Keratinocyte (primary cell): ENCODE measurements around the gene TDRD10. TPM values are rescaled to one million over a fixed set of nuclear protein-coding genes. Genes with fewer than 3 reads are reported as not detected.

Experiments used
- DNase-seq: peaks from one replicate; pipeline ENCODE4 v3.0.0-alpha.2; 2011; ENCODE audit warnings: low read depth, missing footprints, low spot score
- FAIRE-seq: peaks from 2 replicates; lab custom pipeline; 2011; peaks lifted over from hg19 to GRCh38; lab: Jason Lieb, UNC
- H2AFZ ChIP-seq: 2 replicates; pipeline ENCODE4 v1.6.0; 2012; ENCODE audit warnings: low read length, control low read depth, inconsistent platforms; ENCODE audit not compliant: control insufficient read depth
- H3K27ac ChIP-seq: 2 replicates; pipeline ENCODE4 v1.5.1; 2011; ENCODE audit warnings: low read length; ENCODE audit not compliant: control insufficient read depth, insufficient read depth
- H3K27me3 ChIP-seq: 3 replicates; pipeline ENCODE4 v1.6.0; 2011; ENCODE audit warnings: low read length; ENCODE audit not compliant: control insufficient read depth, insufficient read depth; ENCODE audit errors: extremely low read depth
- H3K36me3 ChIP-seq, 2 experiments: 2 replicates in 1 of 2; 3 replicates in 1 of 2; pipeline ENCODE4 v1.5.1; 2011; ENCODE audit warnings: low read length in 2 of 2, mild to moderate bottlenecking in 1 of 2; ENCODE audit not compliant: control insufficient read depth in 2 of 2, insufficient read depth in 2 of 2; ENCODE audit errors: extremely low read depth in 1 of 2
- H3K4me1 ChIP-seq: 3 replicates; pipeline ENCODE4 v1.5.1; 2011; ENCODE audit warnings: low read length; ENCODE audit not compliant: control insufficient read depth, insufficient read depth; ENCODE audit errors: extremely low read depth
- H3K4me2 ChIP-seq: 3 replicates; pipeline ENCODE4 v1.6.0; 2011; ENCODE audit warnings: low read depth, low read length; ENCODE audit not compliant: control insufficient read depth, insufficient read depth; ENCODE audit errors: extremely low read depth
- H3K4me3 ChIP-seq, 3 experiments: fragments of 200-600 bp in 1 of 3; sonication (generic) in 1 of 3; 2 replicates in 2 of 3; 3 replicates in 1 of 3; pipeline ENCODE4 v1.5.1; 2011 to 2016; ENCODE audit warnings: low read length in 3 of 3, mild to moderate bottlenecking in 3 of 3, control low read depth in 2 of 3, inconsistent platforms in 1 of 3, low read depth in 1 of 3, mixed read lengths in 1 of 3, mixed run types in 1 of 3, moderate library complexity in 1 of 3; ENCODE audit not compliant: control insufficient read depth in 2 of 3, insufficient read depth in 2 of 3; ENCODE audit errors: extremely low read depth in 1 of 3
- H3K79me2 ChIP-seq: 2 replicates; pipeline ENCODE4 v1.6.0; 2012; ENCODE audit warnings: low read length; ENCODE audit not compliant: control insufficient read depth, insufficient read depth
- H3K9ac ChIP-seq: 3 replicates; pipeline ENCODE4 v1.6.0; 2011; ENCODE audit warnings: low read length; ENCODE audit not compliant: control insufficient read depth, insufficient read depth; ENCODE audit errors: extremely low read depth
- H3K9me1 ChIP-seq: 3 replicates; pipeline ENCODE4 v1.6.0; 2011; ENCODE audit warnings: low read length; ENCODE audit not compliant: control insufficient read depth, insufficient read depth; ENCODE audit errors: extremely low read depth
- H3K9me3 ChIP-seq: 2 replicates; pipeline ENCODE4 v1.5.1; 2012; ENCODE audit warnings: low read depth, low read length; ENCODE audit not compliant: control insufficient read depth
- H4K20me1 ChIP-seq: 3 replicates; pipeline ENCODE4 v1.6.0; 2011; ENCODE audit warnings: low read length; ENCODE audit not compliant: control insufficient read depth, insufficient read depth; ENCODE audit errors: extremely low read depth
- CTCF ChIP-seq, 3 experiments: IDR thresholded peaks in 1 of 3; conservative IDR thresholded peaks in 1 of 3; optimal IDR thresholded peaks in 1 of 3; 2 replicates in 2 of 3; 3 replicates in 1 of 3; pipeline versions ENCODE3 to v1.5.1; 2011; ENCODE audit warnings: low read length in 3 of 3, mild to moderate bottlenecking in 3 of 3, moderate library complexity in 2 of 3, control low read depth in 1 of 3, inconsistent platforms in 1 of 3; ENCODE audit not compliant: insufficient read depth in 2 of 3; ENCODE audit errors: extremely low read depth in 1 of 3
- EZH2 ChIP-seq: IDR thresholded peaks from one replicate; pipeline ENCODE4 v1.6.1; 2012; ENCODE audit warnings: inconsistent platforms, mild to moderate bottlenecking, low read length, moderate library complexity
- dilution Hi-C: fragments of 300-500 bp; cut with MboI; formaldehyde crosslinking; loops from one replicate; pipeline ENCODE4 v1.7.0; 2020; ENCODE audit warnings: low sequenced_read_pairs; ENCODE audit not compliant: extremely low pct_ligation_motif_present
- polyA minus RNA-seq, 3 experiments: library from RNA; depleted of rRNA, polyadenylated mRNA; stranded (reverse); fragments of >200 nt; gene quantifications; 1 replicate in 1 of 3; 2 replicates in 1 of 3; 3 replicates in 1 of 3; pipeline ENCODE4 v1.2.3, GENCODE V29; 2011
- polyA plus RNA-seq, 5 experiments: library from polyadenylated mRNA; depleted of rRNA in 3 of 5; stranded (reverse) in 3 of 5; stranded (forward) in 1 of 5; unstranded in 1 of 5; fragments of >200 nt; gene quantifications; 1 replicate in 1 of 5; 2 replicates in 3 of 5; 3 replicates in 1 of 5; pipeline versions ENCODE4 v1.2.1 to v1.2.3, GENCODE V29; 2011 to 2012; ENCODE audit warnings: missing spikeins in 2 of 5, low read depth in 1 of 5, low replicate concordance in 1 of 5

TDRD10 gene
- polyA plus RNA-seq (not detected in 3 replicates), polyA minus RNA-seq (not detected in 3 replicates)
- polyA plus RNA-seq (2011; ENCODE audit: low read depth), result not detected
- polyA plus RNA-seq (2011; cell fraction: cytosol; rRNA removed), result not detected in 2 replicates
- not detected in 2 replicates for polyA plus RNA-seq (2011; cell fraction: nucleus; rRNA removed)
- not detected in 2 replicates for polyA plus RNA-seq (2012; ENCODE audit: low replicate concordance)
- not detected for polyA minus RNA-seq (2011; cell fraction: cytosol; rRNA and poly(A)+ RNA removed)
- not detected in 2 replicates for polyA minus RNA-seq (2011; cell fraction: nucleus; rRNA and poly(A)+ RNA removed)

GRCh38 chr1:154502066-154502743 is at the start of gene TDRD10, which contains the start of gene SHE:
Gene TDRD10, plus strand, starts transcription at chr1:154502219. Its CDS starts 4,685 bp downstream, at chr1:154506904.
Gene SHE, minus strand, starts transcription at chr1:154502412. Its CDS starts 386 bp downstream, at chr1:154502026.
- no peak for TF ChIP-seq CTCF (optimal IDR thresholded peaks at IDR 0.05 in 1 of 3, IDR thresholded peaks at IDR 0.05 in 1 of 3, conservative IDR thresholded peaks at IDR 0.05 in 1 of 3; ENCODE audit: extremely low read depth in 1 of 3, insufficient read depth in 2 of 3, low read length in 3 of 3)
- TF ChIP-seq EZH2, result peak; percentile 85
- Histone ChIP-seq H3K36me3 (no peaks in the 10 kb centered on the region), H2AFZ (no peak within 1 kb of the TSS), H4K20me1 (no peaks in the 10 kb centered on the region), H3K4me1 (no peaks in the 10 kb centered on the region), H3K4me2 (peak within 1 kb of the TSS; percentile 39), H3K4me3 (no peak within 1 kb of the TSS), H3K27ac (no peak within 1 kb of the TSS), H3K9me1 (no peaks in the 10 kb centered on the region), H3K79me2 (no peaks in the 10 kb centered on the region), H3K27me3 (peaks cover 40% of the 10 kb centered on the region), H3K9me3 (peaks cover 7% of the 10 kb centered on the region), H3K9ac (no peak within 1 kb of the TSS)
- no peak for FAIRE-seq
- dilution Hi-C loops, result no loop called here
- DNase-seq, result no peak

- FAIRE-seq (no peak), DNase-seq (no peak)
- peak overlapping the region; percentile 69 for H3K4me2 ChIP-seq
- TF ChIP-seq EZH2 (no peak), CTCF (optimal IDR thresholded peaks at IDR 0.05 in 1 of 3, IDR thresholded peaks at IDR 0.05 in 1 of 3, conservative IDR thresholded peaks at IDR 0.05 in 1 of 3; ENCODE audit: extremely low read depth in 1 of 3, insufficient read depth in 2 of 3, low read length in 3 of 3) (no peak)
- no peaks in the 10 kb centered on the region for H3K9me3 ChIP-seq
- no peaks in the 10 kb centered on the region for H3K79me2 ChIP-seq
- dilution Hi-C loops, result no loop called here
- no peak overlapping the region for H3K9ac ChIP-seq
- no peaks in the 10 kb centered on the region for H3K9me1 ChIP-seq
- peak overlapping the region; percentile 37 for H3K27ac ChIP-seq
- peaks cover 11% of the 10 kb centered on the region for H3K4me1 ChIP-seq
- peak overlapping the region; percentile 52 for H2AFZ ChIP-seq
- peak overlapping the region in 1 of 3 experiments; percentile 18 for H3K4me3 ChIP-seq
- no peaks in the 10 kb centered on the region for H3K27me3 ChIP-seq
- H3K36me3 ChIP-seq, result peaks cover 11 to 26% of the 10 kb centered on the region in 2 experiments
- H4K20me1 ChIP-seq, result no peaks in the 10 kb centered on the region
Measured at GRCh38 chr1:154453161-154453560, 48.9 kb upstream of the TDRD10 start.
